CD14-positive monocyte (primary cell): ENCODE data around the gene C5orf34. TPM values are rescaled to one million over a fixed set of nuclear protein-coding genes. Genes with fewer than 3 reads are reported as not detected.

Source experiments
- DNase-seq, 3 donors: peaks; one replicate each; pipeline ENCODE4 v3.0.0-alpha.2; 2011 to 2022
- H2AFZ ChIP-seq: 2 replicates; pipeline ENCODE4 v1.6.0; 2012; ENCODE audit warnings: mild to moderate bottlenecking, low read depth, low read length, inconsistent platforms; ENCODE audit not compliant: insufficient read depth, poor library complexity, severe bottlenecking
- H3K27ac ChIP-seq, 2 donors: 1 replicate in 1 of 2; 2 replicates in 1 of 2; pipeline ENCODE4 v1.5.1; 2012 to 2013; ENCODE audit warnings: low read length in 2 of 2, control low read depth in 1 of 2, inconsistent platforms in 1 of 2, low read depth in 1 of 2, mild to moderate bottlenecking in 1 of 2
- H3K27me3 ChIP-seq, 2 donors: one replicate each; pipeline versions ENCODE4 v1.6.0 to v1.6.1; 2011 to 2013; ENCODE audit warnings: low read length in 2 of 2; ENCODE audit not compliant: control insufficient read depth in 2 of 2, insufficient read depth in 2 of 2
- H3K36me3 ChIP-seq, 2 donors: replicated peaks in 1 of 2; 1 replicate in 1 of 2; 2 replicates in 1 of 2; pipeline versions ENCODE4 v1.5.1 to v1.6.1; 2012 to 2013; ENCODE audit warnings: low read length in 2 of 2, control low read depth in 1 of 2, inconsistent platforms in 1 of 2, mild to moderate bottlenecking in 1 of 2; ENCODE audit not compliant: insufficient read depth in 2 of 2, control insufficient read depth in 1 of 2
- H3K4me1 ChIP-seq, 2 donors: 1 replicate in 1 of 2; 2 replicates in 1 of 2; pipeline versions ENCODE4 v1.5.1 to v1.6.1; 2012 to 2013; ENCODE audit warnings: low read length in 2 of 2, control low read depth in 1 of 2, inconsistent platforms in 1 of 2, mild to moderate bottlenecking in 1 of 2, moderate library complexity in 1 of 2; ENCODE audit not compliant: insufficient read depth in 2 of 2, control insufficient read depth in 1 of 2
- H3K4me2 ChIP-seq: replicated peaks from 2 replicates; pipeline ENCODE3; 2012; ENCODE audit warnings: low read length, moderate library complexity, mild to moderate bottlenecking; ENCODE audit not compliant: poor library complexity, severe bottlenecking; ENCODE audit errors: extremely low read depth
- H3K4me3 ChIP-seq, 3 experiments: fragments of 200-600 bp in 1 of 3; sonication (generic) in 1 of 3; replicated peaks in 1 of 3; 1 replicate in 2 of 3; 2 replicates in 1 of 3; pipeline ENCODE4 v1.5.1; 2011 to 2013; ENCODE audit warnings: low read length in 3 of 3, mild to moderate bottlenecking in 3 of 3, control low read depth in 2 of 3, low read depth in 2 of 3, inconsistent platforms in 1 of 3, moderate library complexity in 1 of 3
- H3K79me2 ChIP-seq: 2 replicates; pipeline ENCODE4 v1.6.0; 2012; ENCODE audit warnings: mild to moderate bottlenecking, control low read depth, inconsistent platforms, low read length, moderate library complexity; ENCODE audit not compliant: insufficient read depth
- H3K9ac ChIP-seq: 2 replicates; pipeline ENCODE4 v1.6.0; 2017; ENCODE audit warnings: low read length, mild to moderate bottlenecking; ENCODE audit not compliant: insufficient read depth, poor library complexity, severe bottlenecking
- H3K9me3 ChIP-seq, 2 donors: replicated peaks in 1 of 2; 1 replicate in 1 of 2; 2 replicates in 1 of 2; pipeline versions ENCODE4 v1.5.1 to v1.6.1; 2012 to 2013; ENCODE audit warnings: low read length in 2 of 2, control low read depth in 1 of 2; ENCODE audit not compliant: control insufficient read depth in 1 of 2, insufficient read depth in 1 of 2
- H4K20me1 ChIP-seq: 2 replicates; pipeline ENCODE4 v1.6.0; 2012; ENCODE audit warnings: mild to moderate bottlenecking, low read length, control low read depth, moderate library complexity; ENCODE audit not compliant: insufficient read depth
- H3K27ac Mint-ChIP-seq, 7 donors: one replicate each; pipeline ENCODE4 v1.8.0; 2020; ENCODE audit warnings: mild to moderate bottlenecking in 7 of 7, mixed read lengths in 7 of 7, moderate library complexity in 6 of 7, inconsistent platforms in 2 of 7
- H3K27me3 Mint-ChIP-seq, 3 donors: one replicate each; pipeline ENCODE4 v1.8.0; 2021 to 2022; ENCODE audit warnings: low read depth in 3 of 3, mild to moderate bottlenecking in 3 of 3, mixed read lengths in 3 of 3, moderate library complexity in 3 of 3, inconsistent platforms in 1 of 3
- H3K36me3 Mint-ChIP-seq, 2 donors: one replicate each; pipeline ENCODE4 v1.8.0; 2020; ENCODE audit warnings: mixed read lengths in 2 of 2, inconsistent platforms in 1 of 2, mild to moderate bottlenecking in 1 of 2
- H3K4me1 Mint-ChIP-seq: one replicate; pipeline ENCODE4 v1.8.0; 2020; ENCODE audit warnings: mild to moderate bottlenecking, mixed read lengths
- H3K4me3 Mint-ChIP-seq, 2 donors: one replicate each; pipeline ENCODE4 v1.8.0; 2020; ENCODE audit warnings: mild to moderate bottlenecking in 2 of 2, mixed read lengths in 2 of 2, moderate library complexity in 1 of 2
- H3K9me3 Mint-ChIP-seq, 7 donors: one replicate each; pipeline ENCODE4 v1.8.0; 2020 to 2022; ENCODE audit warnings: mixed read lengths in 7 of 7, mild to moderate bottlenecking in 6 of 7, moderate library complexity in 6 of 7, inconsistent platforms in 2 of 7
- CTCF ChIP-seq: fragments of 200-600 bp; IDR thresholded peaks from one replicate; pipeline ENCODE4 v1.8.0; 2022; ENCODE audit warnings: antibody characterized with exemption, mild to moderate bottlenecking
- WGBS: methylation state at CpG from one replicate; pipeline ENCODE4 v1.1.5; 2013; ENCODE audit warnings: missing lambda C conversion rate; ENCODE audit not compliant: insufficient coverage; 5-methylcytosine and 5-hydroxymethylcytosine counted together
- intact Hi-C, 2 donors: fragments of 100-400 bp; cut with micrococcal nuclease; formaldehyde crosslinking; loops; one replicate each; pipeline versions ENCODE4 v1.15.0 to v1.15.1; 2023
- polyA plus RNA-seq, 3 donors: library from polyadenylated mRNA; depleted of rRNA in 1 of 3; unstranded in 2 of 3; stranded (reverse) in 1 of 3; fragments of 300-500 nt in 2 of 3; fragments of >200 nt in 1 of 3; fragmentation: Illumina TruSeq in 2 of 3; gene quantifications; 1 replicate in 2 of 3; 2 replicates in 1 of 3; pipeline ENCODE4 v1.2.3, GENCODE V29; 2012 to 2021

The C5orf34 gene
- polyA plus RNA-seq, 3 donors: 0.17 to 0.59 (median 0.29) TPM

GRCh38 chr5:43485406-43485805 is 29.5 kb downstream of the C5orf34 start:
- no peak overlapping the region for H3K9ac ChIP-seq
- H3K36me3 ChIP-seq: peaks cover 6 to 23% of the 10 kb centered on the region in 2 donors
- peak overlapping the region; percentile 14 for H2AFZ ChIP-seq
- no peaks in the 10 kb centered on the region for H4K20me1 ChIP-seq
- peaks cover 17 to 27% of the 10 kb centered on the region in 2 donors for H3K4me1 ChIP-seq
- intact Hi-C loops: loop anchor here in 1 of 2 donors (10.0 kb wide), 1 partner anchor 171 kb away; the partner anchor contains the start of gene HMGCS1
- H3K4me3 ChIP-seq: no peak overlapping the region
- H3K27me3 ChIP-seq: no peaks in the 10 kb centered on the region
- H3K27me3 Mint-ChIP-seq: peaks cover 0 to 2% (median 0%) of the 10 kb centered on the region in 3 donors
- no peak for TF ChIP-seq CTCF
- peaks cover 0 to 2% (median 0%) of the 10 kb centered on the region in 7 donors for H3K9me3 Mint-ChIP-seq
- H3K4me2 ChIP-seq: no peak overlapping the region
- no peak overlapping the region for H3K4me3 Mint-ChIP-seq
- no CpG with 5 or more reads among the region's 2 CpGs for WGBS
- peak in 2 of 3 donors; percentile 13 to 36 for DNase-seq
- H3K36me3 Mint-ChIP-seq: peaks cover 9 to 15% of the 10 kb centered on the region in 2 donors
- no peaks in the 10 kb centered on the region for H3K9me3 ChIP-seq
- peaks cover 17% of the 10 kb centered on the region for H3K79me2 ChIP-seq
- H3K27ac ChIP-seq: peak overlapping the region in 1 of 2 donors; percentile 97
- H3K27ac Mint-ChIP-seq: peak overlapping the region in 5 of 7 donors; percentile 2 to 66 (median 3)
- H3K4me1 Mint-ChIP-seq: peaks cover 27% of the 10 kb centered on the region

GRCh38 chr5:43484106-43484849 is 30.7 kb downstream of the C5orf34 start:
- Histone ChIP-seq H3K27me3 (no peaks in the 10 kb centered on the region), H2AFZ (peak overlapping the region; percentile 85), H3K9ac (peak overlapping the region; percentile 92), H3K79me2 (peaks cover 22% of the 10 kb centered on the region), H3K4me2 (peak overlapping the region; percentile 83), H3K4me3 (peak overlapping the region; percentile 57 to 83 (median 62)), H3K27ac (peak overlapping the region; percentile 89 to 97), H4K20me1 (no peaks in the 10 kb centered on the region), H3K4me1 (peaks cover 17 to 27% of the 10 kb centered on the region in 2 donors), H3K9me3 (no peaks in the 10 kb centered on the region), H3K36me3 (peaks cover 3 to 12% of the 10 kb centered on the region in 2 donors)
- intact Hi-C loops: loop anchor here (5.0 to 10.0 kb wide), 3 partner anchors 73 to 417 kb away; partner anchors contain the start of genes HMGCS1 (in 1 of the 2) and PAIP1 (in 1 of the 2)
- peak; percentile 89 for TF ChIP-seq CTCF
- Mint-ChIP-seq H3K27me3 (peaks cover 0 to 2% (median 0%) of the 10 kb centered on the region in 3 donors), H3K36me3 (peaks cover 5 to 15% of the 10 kb centered on the region in 2 donors), H3K4me3 (peak overlapping the region; percentile 97 to 98), H3K27ac (peak overlapping the region; percentile 95 to 100 (median 99)), H3K9me3 (peaks cover 0 to 2% (median 0%) of the 10 kb centered on the region in 7 donors), H3K4me1 (peaks cover 27% of the 10 kb centered on the region)
- WGBS: 0% methylated on average over 24 of the region's 32 CpGs
- DNase-seq: peak; percentile 75 to 82 (median 79)
